Embryonic facial prominence (tissue), 1 donor: ENCODE measurements around the gene ARHGAP10.
"Not testable (repeated sequence)": the region's sequence is repeated elsewhere in the genome, so short reads cannot be mapped to it uniquely, and the experiment has no call there.

ENCODE experiments used
- DNase-seq: peaks from one replicate; pipeline ENCODE4 v3.0.0-alpha.2; 2016; ENCODE audit errors: extremely low spot score

The ARHGAP10 gene

DNA sequence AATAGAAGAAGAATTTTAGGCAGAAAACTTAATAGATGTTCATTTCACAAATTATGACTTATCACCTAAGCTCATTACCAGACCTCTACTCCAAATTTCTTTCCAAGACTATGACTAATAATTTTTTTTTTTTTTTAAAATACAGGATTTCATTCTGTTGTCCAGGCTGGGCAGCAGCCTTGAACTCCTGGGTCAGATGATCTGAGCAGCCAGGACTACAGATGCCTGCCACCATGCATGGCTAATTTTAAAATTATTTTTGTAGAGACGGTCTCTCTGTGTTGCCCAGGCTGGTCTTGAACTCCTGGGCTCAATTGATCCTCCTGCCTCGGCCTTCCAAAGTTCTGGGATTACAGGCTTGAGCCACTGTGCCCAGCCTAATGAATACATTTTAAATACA is 119.2 kb downstream of the ARHGAP10 start:
- DNase-seq: no peak

DNA sequence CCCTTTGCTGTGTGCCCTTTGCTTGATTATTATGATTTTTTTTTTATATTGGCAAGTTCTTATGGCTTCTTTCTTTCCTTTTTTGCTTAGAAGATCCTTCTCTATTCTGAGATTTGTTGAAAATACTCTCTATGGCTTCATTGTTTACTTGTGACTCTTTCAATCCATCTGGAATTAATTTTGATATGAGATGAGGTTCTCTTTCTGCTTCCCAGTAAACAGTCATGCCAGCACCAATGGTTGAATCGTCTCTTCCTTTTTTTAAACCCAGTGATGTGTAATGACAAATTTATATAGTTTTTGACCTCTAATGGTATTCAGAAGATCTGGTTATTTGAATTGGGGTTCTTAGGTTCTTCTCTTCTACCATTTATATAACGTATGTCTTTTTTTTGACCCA is 121.8 kb downstream of the ARHGAP10 start:
- DNase-seq: no peak

DNA sequence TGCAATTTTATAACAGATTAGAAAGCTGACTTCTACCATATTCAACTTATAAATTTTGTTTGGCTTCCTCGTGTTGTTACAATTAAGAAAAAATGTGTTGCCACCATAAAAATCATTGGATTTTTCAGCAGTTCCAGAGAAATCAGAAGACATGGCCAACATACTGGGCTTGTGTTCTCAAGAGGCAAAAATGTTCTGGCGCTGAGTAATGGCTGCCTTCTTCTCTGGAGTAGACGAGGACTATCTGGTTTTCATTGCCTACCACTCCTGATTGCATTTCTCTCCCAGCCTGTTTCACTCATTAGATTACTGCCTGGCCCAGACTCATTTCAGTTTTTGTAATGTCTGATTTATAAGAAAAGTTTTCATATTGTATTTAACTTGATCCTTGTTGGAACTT is 122.3 kb downstream of the ARHGAP10 start:
- no peak for DNase-seq

DNA sequence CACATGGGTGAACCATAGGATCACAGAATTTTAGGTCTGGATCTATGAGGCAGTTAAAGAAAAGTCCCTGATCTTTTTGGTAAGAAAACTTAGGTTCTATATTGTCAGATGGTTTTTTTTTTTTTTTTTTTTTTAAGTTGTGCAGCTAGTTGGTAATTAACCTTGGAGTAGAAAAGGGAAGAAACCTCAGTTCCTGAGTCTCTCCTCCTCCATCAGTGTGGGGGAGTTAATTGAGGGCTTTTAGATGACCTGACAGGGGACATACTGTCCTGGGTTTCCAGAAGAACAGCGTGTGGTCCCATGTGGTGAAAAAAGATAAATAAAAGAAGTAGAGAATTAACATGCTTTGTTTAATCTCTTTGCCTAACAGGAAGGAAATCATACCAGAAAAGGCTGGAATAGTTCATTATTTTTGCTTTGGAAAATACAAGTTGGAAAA is 123.7 kb downstream of the ARHGAP10 start:
- no peak for DNase-seq

DNA sequence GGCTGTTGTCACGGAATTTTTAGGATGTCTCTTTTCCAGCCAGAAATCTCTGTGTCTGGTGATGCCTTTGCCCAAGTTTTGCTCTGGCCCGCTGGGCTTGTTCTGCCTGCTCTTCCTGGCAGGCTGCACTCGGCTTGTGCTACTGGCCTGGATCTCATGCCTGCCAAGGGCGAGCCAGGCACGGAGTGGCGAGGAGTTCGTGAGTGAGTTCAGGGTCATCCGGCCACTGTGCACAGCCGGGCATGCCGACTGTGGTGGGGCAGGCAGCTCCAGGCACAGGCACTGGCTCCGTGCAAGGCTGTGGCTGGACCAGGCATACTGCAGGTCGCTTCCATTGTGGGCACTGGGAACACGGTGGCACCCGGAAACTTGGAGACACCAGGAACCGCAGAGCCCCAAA is 129.1 kb downstream of the ARHGAP10 start:
- no peak for DNase-seq

DNA sequence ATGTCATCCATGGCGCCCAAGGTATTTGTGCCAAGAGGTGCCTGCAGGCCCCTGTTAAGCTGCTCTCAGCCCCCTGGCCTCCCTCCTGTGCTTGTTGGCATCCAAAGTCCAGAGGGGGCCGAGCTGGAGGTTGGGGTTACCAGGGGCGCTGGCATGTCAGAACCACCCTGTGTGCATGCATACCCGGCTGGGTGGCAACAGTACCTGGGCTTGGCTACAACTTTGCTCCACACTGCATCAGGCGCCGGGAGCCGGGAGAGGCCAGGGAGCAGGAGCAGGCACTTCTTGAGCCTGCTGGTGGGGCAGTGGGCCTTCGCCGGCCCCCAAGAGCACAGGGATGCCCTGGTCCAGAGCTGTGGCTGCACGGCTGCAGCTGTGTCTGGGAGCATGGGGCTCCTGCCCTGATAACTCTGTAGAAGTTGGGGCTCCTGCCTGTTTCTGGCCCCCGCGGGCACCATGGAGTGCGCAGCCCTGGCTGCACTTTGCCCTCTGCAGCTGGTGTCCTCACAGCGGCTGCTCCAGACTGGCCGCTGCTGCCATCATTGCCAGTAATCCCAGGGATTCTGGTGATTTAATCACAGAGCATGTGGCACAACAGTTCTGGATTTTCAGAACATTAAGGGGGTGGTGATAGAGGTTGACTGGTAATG is 130.3 kb downstream of the ARHGAP10 start:
- DNase-seq: no peak

DNA sequence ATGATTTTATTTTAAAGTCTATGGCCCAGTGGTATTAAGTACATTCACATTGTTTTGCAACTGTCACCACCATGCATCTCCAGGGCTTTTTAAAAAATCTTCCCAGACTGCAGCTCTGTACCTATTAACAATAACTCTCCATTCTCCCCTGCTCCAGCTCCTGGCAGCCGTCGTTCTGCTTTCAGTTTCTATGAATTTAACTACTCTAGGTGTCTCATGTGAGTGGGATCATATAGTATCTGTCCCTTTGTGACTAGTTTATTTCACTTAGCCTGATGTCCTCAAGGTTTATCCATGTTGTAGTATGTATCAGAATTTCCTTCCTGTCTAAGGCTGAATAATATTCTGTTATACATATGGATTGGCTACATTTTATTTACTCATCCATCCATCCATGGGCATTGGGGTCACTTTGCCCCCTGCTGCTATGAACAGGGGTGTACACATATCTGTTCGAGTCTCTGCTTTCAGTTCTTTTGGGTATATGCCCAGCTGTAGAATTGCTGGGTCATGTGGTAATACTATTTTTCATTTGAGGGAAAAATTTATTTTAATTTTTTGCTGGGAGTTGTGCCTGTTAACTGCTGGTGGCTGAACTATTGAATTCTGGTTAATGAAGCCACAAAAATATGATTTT is 131.3 kb downstream of the ARHGAP10 start:
- no peak for DNase-seq

DNA sequence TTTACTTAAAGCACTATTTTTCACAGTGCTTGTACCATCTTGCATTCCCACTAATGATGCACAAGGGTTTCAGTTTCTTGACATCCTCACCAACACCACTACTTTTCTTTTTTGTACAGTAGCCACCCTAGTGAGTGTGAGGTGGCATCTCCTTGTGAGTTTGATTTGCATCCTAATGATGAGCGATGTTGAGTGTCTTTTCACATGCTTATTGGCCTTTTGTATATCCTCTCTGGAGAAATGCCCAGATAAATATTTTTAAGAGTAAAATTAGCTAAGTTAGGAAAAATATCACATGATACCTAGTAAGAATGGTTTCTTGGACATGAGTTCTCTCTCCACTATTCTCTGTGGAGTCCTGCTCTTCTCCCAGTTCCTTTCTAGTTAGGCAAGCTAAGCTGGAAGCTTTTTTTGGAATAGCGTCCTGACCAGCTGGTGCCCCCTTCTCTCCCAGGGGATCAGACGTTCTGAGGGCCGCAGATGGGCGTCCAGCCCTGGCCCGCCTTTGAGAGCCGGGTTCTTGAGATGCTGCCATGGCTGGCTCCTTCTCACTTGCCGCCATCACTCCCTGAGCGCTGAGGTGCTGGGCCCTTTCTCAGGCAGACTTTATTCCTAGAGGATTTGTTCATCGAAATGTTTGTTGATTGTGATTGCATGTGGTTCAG is 132.1 kb downstream of the ARHGAP10 start:
- no peak for DNase-seq

DNA sequence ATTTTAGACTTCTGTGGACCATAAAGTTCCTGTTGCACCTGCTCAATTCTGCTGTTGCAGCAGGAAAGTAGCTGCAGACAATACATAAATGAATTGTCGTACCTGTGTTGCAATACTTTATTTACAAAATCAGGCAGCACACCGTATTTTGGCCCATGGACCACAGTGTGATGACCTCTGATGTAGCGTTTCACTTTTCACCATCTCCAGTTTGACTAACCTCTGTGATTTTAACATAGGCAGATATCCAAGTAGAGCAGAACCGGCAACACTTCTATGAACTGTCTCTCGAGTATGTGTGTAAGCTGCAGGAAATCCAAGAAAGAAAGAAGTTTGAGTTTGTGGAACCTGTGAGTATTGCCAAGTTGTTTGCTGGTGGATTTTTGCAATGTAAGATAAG is 132.7 kb downstream of the ARHGAP10 start:
- no peak for DNase-seq

DNA sequence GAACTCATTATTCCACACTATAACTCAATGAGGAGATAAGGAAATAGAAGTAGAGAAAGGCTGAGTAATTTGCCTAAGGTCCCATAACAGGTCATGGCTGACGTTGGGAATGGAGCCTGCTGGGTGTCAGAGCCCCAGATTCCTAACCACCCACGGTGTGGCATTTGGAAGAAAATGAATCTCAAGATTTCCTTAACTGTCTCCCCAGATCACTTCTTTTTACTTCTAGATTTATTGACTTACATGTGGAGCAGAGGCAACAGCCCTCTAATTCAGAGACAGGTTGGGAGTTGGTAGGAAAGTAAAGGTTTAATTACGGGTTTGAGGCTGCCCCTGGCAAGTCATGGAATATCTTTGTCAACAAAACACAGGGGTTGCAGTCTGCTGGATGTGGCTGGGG is 134.0 kb downstream of the ARHGAP10 start:
- no peak for DNase-seq

DNA sequence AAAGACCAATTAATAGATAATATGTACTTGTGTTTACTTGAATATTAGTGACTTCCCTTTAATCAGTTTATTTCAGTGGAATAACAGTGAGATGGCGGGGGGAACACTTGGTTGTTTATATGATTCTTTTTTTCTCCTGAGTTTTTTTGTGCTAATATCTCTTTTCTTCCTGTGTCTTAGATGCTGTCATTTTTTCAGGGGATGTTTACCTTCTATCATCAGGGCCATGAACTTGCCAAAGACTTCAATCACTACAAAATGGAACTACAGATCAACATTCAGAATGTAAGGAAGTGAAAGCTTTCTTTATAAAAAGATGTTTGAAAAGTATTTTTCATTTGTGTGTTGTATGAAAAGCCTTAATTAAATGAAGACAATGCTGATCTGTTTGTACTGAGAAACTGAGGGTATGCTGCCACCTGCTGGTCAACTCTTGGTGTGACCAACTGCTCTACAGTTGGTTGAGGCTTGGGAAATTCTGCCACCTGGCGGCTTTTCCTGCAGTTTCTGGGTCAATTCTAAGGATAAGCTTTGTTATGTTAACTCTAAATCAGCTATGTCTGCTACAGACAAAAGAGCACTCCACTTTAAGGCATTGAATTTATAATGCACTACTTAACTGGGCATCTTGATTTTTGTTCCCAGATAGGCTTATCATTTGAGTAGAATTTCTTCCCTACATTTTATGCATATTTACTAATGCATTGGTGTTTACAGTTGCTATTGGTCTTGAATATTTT is 134.8 kb downstream of the ARHGAP10 start:
- DNase-seq: peak; percentile 55

DNA sequence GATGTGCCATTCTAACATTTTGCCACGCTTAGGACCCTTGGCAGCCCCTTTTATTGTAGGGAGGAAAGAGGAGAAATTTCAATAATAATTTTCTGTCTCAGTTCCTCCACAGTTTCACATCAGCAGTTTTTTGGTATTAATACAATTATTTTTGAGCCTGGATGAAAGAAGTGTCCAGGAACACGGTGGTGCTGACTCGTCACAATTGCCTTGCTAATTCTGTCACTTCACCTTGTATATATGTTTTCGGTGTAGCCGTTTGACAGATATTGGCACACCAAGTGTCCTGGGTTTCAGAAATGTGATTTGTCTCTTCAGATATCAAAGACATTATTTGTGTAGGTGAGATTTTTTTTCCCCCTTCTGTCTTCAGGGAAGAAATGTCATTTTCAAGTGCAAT is 142.2 kb downstream of the ARHGAP10 start:
- no peak for DNase-seq

DNA sequence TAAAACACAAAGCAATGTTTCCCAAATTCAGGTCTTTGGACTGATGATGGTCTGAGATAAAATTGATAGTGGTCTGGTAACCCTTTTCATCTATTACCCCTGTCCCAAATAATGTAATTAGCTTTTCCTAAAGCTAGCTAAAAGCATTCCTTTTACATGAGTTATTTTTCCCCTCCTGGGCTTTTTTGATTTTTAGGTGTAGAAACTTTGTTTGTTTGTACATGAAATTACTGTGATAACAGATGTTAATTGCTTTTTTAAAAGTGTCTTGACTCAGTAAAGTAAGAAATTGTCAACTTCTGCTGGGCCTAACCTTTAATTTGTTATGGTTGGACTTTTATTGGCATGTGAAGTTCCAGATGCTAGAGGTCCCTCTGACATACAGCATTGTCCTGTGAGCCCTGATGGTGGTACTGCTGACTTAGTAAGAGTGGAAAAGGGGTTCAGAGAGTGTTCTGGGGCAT is 145.5 kb downstream of the ARHGAP10 start:
- DNase-seq: no peak

DNA sequence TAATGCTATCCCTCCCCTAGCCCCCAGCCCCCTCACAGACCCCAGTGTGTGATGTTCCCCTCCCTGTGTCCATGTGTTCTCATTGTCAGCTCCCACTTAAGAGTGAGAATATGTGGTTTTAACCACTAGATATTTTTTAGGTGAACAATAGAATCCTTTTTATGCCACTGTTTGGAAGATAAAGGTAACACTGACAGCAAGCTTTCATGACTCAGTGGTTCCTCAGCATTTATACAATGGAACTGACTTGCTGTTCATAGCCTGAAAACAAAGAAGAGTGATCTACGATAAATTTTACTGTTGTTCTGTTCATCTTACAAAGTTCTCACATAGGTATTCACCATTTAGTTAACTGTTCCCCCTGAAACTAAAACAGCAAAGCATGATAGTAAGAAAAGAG is 147.8 kb downstream of the ARHGAP10 start:
- no peak for DNase-seq

DNA sequence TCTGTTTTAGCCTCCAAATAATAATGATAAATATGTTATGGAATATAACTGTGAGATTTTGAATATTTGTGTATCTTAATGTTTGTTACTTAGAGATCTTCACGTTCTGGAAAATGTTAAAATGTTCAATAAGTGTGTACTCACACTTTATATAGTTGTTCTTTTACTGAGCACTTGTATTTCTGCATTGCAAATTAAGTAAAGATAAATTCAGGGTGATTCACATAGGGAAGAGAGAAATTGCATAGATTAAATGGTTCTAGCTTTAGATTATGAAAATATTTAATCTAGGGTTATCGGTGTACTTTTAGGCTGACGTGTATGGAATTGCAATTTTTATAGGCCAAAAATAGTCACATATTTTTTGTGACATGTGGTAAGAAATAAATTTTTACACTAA is 148.6 kb downstream of the ARHGAP10 start:
- no peak for DNase-seq

DNA sequence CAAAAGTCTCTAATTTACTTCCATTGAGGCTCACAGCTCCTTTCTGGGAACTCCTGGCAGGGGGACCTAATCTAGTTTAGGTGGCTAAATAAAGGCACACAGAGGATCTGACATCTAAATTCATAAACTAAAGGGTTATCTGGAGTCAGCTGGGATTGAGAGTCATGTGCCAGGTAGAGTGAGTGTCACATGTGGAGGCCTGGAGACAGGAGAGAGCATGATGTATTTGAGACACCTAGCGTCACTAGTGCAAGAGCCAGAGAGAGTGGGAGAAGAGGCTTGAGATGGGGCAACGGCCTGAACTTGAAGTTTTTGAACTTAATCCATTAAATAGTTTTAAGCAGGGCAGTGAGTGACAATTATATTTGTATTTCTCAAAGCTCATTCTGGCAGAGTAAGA is 152.6 kb downstream of the ARHGAP10 start:
- no peak for DNase-seq

DNA sequence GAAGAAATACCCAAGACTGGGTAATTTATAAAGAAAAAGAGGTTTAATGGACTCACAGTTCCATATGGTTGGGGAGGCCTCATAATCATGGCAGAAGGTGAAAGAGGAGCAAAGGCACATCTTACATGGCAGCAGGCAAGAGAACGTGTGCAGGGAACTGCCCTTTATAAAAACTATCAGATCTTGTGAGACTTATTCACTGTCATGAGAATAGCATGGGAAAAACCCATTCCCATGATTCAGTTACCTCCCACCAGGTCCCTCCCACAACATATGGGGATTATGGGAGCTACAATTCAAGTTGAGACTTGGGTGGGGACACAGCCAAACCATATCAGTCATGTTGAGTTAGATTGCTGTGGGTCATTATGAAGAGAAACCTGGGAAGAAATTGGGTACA is 153.3 kb downstream of the ARHGAP10 start:
- DNase-seq: not testable (repeated sequence)

DNA sequence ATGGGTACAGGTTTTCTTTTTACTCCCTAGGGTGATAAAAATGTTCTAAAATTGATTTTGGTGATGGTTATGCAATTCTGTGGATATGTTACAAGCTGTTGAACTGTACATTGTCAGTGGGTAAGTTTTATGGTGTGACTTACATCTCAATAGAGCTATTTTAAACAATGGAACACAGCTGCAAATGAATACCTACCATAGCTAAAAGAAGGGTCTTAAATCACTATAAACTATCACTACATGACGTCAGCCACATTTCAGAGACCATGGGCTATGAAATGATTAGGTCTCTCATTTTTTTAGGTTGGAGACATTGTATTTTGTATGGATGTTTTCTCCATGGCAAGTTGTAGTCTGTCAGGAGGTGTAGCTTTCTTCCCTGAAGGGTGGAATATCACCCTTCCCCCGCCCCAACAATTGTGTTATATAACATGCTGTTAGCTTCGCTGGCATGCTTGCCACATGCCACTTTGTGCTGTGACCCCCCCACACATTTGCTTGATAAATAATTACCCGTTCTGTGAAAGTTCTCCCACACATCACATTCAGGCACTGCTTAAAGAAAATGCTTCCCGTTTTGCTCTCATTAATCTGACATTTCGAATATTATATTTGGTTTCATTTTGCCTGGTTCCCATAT is 159.7 kb downstream of the ARHGAP10 start:
- DNase-seq: no peak

DNA sequence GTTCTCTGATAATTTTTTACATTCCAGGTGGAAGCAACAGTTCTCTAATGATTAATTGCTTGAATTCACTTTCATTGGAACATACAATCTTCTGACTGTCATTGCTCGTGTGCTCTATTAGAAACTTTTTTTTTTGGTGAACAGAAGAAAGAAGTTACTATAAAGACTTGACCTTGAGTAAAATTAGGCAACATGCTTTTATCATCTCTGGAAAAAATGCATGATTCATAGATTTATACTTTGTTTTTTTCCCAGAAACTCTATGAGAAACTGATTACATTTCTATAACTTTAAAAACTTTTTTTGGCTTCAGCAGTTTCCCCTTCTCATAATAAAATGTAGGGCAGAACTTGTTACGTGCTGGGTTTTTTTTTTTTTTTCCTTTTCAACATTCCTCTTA is 167.6 kb downstream of the ARHGAP10 start:
- DNase-seq: no peak

DNA sequence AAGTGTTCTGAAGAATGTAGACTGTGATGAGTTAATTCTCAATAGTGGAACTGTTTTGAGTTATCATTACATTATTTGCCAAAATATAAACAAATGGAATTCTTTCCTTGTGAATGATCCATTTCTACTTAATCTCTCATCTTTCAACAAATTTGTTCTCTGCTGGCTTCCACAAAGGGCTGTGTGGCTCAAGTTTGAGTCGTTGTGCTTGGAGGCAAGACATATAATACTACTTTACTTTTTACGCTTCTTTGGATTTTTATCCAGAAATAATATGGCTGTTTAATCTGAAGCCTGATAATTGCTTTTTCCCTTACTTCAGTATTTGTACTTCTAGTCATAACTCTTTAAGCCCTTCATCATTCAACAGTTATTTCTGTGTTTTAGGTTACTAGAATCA is 169.5 kb downstream of the ARHGAP10 start:
- no peak for DNase-seq

DNA sequence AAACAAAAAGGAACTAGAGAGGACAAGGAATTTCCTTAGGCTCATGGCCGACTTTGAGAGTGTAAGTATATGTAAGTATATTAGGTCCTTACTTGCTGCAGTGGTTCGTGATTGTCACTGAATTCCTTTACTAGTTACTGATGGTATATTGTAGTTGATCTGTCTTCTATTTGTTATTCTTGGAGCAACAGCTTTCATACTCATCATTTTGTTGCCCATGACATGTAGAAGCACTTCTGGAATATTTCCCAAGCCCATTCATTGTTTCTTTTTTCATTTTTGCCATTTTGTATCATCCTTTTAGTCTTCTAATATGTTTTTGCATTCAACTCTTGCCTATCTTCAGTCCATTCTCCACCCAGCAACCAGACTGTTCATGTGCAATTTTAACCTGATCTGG is 170.0 kb downstream of the ARHGAP10 start:
- DNase-seq: no peak

DNA sequence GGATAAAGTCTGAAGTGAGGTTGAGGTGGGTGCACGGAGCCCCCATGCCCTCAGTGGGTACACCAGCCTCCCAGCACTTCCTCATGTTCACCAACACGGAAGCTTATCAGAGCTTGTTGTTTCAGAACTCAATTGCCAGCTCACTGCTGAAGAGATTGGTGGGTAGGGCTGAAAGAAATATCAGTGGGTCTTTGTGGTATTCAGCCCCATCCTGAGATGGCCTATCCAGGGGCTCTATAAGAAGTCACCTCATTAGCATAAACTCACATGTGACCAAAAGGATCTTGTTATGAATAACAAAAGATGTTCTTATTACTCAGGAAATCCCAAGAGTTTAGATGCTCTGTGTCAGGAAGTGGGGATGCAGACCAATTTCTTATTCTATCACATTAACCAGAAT is 177.3 kb downstream of the ARHGAP10 start:
- no peak for DNase-seq
